IMR-90 (cell line): ENCODE measurements around the gene RAB3GAP2. TPM values are rescaled to one million over a fixed set of nuclear protein-coding genes. Genes with fewer than 3 reads are reported as not detected.

Experiments used
- ATAC-seq: fragments of 200-7000 bp; cut with Tn5 transposase; 2 replicates; pipeline ENCODE4 v1.9.1; 2020; ENCODE audit warnings: low read depth, mild to moderate bottlenecking, moderate library complexity
- BruUV-seq: library from RNA; stranded (reverse); fragments of 400-500 nt; replicated peaks from 2 replicates; lab custom pipeline; 2021; lab: Mats Ljungman, UMichigan
- CTCF ChIA-PET: fragments of 300-600 bp; formaldehyde crosslinking; extraction: SDS; loops from one replicate; lab custom pipeline; 2021; ENCODE audit warnings: antibody characterized with exemption; lab: Yijun Ruan, JAX
- POLR2A ChIA-PET: fragments of 300-600 bp; sonication (Branson Sonifier 250); formaldehyde crosslinking; loops from one replicate; lab custom pipeline; 2022; ENCODE audit warnings: antibody characterized with exemption; ENCODE audit not compliant: unreplicated experiment; lab: Charles Lee
- DNase-seq: peaks from one replicate; pipeline ENCODE4 v3.0.0; 2013
- H2AFZ ChIP-seq: replicated peaks from 2 replicates; pipeline ENCODE3; 2013; ENCODE audit warnings: low read length, mild to moderate bottlenecking; ENCODE audit not compliant: poor library complexity
- H2AK5ac ChIP-seq: 2 replicates; pipeline ENCODE4 v1.6.1; 2013; ENCODE audit warnings: low read depth, low read length, inconsistent platforms
- H2AK9ac ChIP-seq: replicated peaks from 2 replicates; pipeline ENCODE3; 2013; ENCODE audit warnings: mild to moderate bottlenecking, low read depth, low read length, moderate library complexity; ENCODE audit not compliant: poor library complexity
- H2BK120ac ChIP-seq: 2 replicates; pipeline ENCODE4 v1.6.1; 2013; ENCODE audit warnings: low read depth, low read length, inconsistent platforms
- H2BK15ac ChIP-seq: 3 replicates; pipeline ENCODE4 v1.6.1; 2013; ENCODE audit warnings: low read depth, low read length, inconsistent platforms
- H2BK20ac ChIP-seq: 2 replicates; pipeline ENCODE4 v1.6.1; 2013; ENCODE audit warnings: low read depth, mild to moderate bottlenecking, inconsistent platforms, low read length, moderate library complexity
- H2BK5ac ChIP-seq: 2 replicates; pipeline ENCODE4 v1.6.1; 2013; ENCODE audit warnings: mild to moderate bottlenecking, low read depth, low read length, inconsistent platforms; ENCODE audit not compliant: poor library complexity, severe bottlenecking
- H3K14ac ChIP-seq: replicated peaks from 2 replicates; pipeline ENCODE4 v1.6.1; 2013; ENCODE audit warnings: low read depth, low read length, inconsistent platforms
- H3K18ac ChIP-seq: 2 replicates; pipeline ENCODE4 v1.6.1; 2013; ENCODE audit warnings: low read depth, low read length, control low read depth
- H3K23ac ChIP-seq: 2 replicates; pipeline ENCODE4 v1.6.1; 2013; ENCODE audit warnings: low read depth, low read length, inconsistent platforms
- H3K27ac ChIP-seq: 2 replicates; pipeline ENCODE4 v1.5.1; 2013; ENCODE audit warnings: mild to moderate bottlenecking, control low read depth, low read length; ENCODE audit not compliant: insufficient read depth
- H3K27me3 ChIP-seq: 2 replicates; pipeline ENCODE4 v1.6.1; 2013; ENCODE audit warnings: low read length; ENCODE audit not compliant: control insufficient read depth, insufficient read depth
- H3K36me3 ChIP-seq: 2 replicates; pipeline ENCODE4 v1.6.1; 2013; ENCODE audit warnings: low read length, mixed read lengths; ENCODE audit not compliant: control insufficient read depth, insufficient read depth
- H3K4ac ChIP-seq: 2 replicates; pipeline ENCODE4 v1.6.1; 2013; ENCODE audit warnings: low read depth, low read length, inconsistent platforms
- H3K4me1 ChIP-seq: 2 replicates; pipeline ENCODE4 v1.6.1; 2013; ENCODE audit warnings: low read length, mixed read lengths; ENCODE audit not compliant: control insufficient read depth, insufficient read depth
- H3K4me2 ChIP-seq: 2 replicates; pipeline ENCODE4 v1.6.1; 2013; ENCODE audit warnings: low read depth, mild to moderate bottlenecking, control low read depth, low read length, moderate library complexity
- H3K4me3 ChIP-seq: 2 replicates; pipeline ENCODE4 v1.5.1; 2013; ENCODE audit warnings: low read depth, mild to moderate bottlenecking, control low read depth, low read length, moderate library complexity; ENCODE audit not compliant: insufficient read depth
- H3K56ac ChIP-seq: 2 replicates; pipeline ENCODE4 v1.6.1; 2013; ENCODE audit warnings: low read length, inconsistent platforms; ENCODE audit not compliant: insufficient read depth; ENCODE audit errors: extremely low read depth
- H3K79me1 ChIP-seq, 2 experiments: 2 replicates each; pipeline ENCODE4 v1.6.1; 2013; ENCODE audit warnings: low read length in 2 of 2, inconsistent platforms in 1 of 2, low read depth in 1 of 2
- H3K9ac ChIP-seq: 2 replicates; pipeline ENCODE4 v1.6.1; 2013; ENCODE audit warnings: low read depth, low read length, control low read depth
- H3K9me1 ChIP-seq: 2 replicates; pipeline ENCODE4 v1.6.1; 2013; ENCODE audit warnings: low read length, inconsistent platforms; ENCODE audit not compliant: insufficient read depth
- H3K9me3 ChIP-seq: 2 replicates; pipeline ENCODE4 v1.6.1; 2013; ENCODE audit warnings: low read length; ENCODE audit not compliant: control insufficient read depth, insufficient read depth
- H4K20me1 ChIP-seq: 2 replicates; pipeline ENCODE4 v1.6.1; 2013; ENCODE audit warnings: low read length, inconsistent platforms; ENCODE audit not compliant: insufficient read depth
- H4K5ac ChIP-seq: 2 replicates; pipeline ENCODE4 v1.6.1; 2013; ENCODE audit warnings: mild to moderate bottlenecking, low read depth, low read length, control low read depth
- H4K8ac ChIP-seq, 2 experiments: 2 replicates each; pipeline ENCODE4 v1.6.1; 2013; ENCODE audit warnings: low read depth in 2 of 2, low read length in 2 of 2, control low read depth in 1 of 2, inconsistent platforms in 1 of 2
- H4K91ac ChIP-seq: 2 replicates; pipeline ENCODE4 v1.6.1; 2013; ENCODE audit warnings: low read depth, low read length, inconsistent platforms; ENCODE audit not compliant: insufficient read depth
- CHD1 ChIP-seq: IDR thresholded peaks from 2 replicates; pipeline ENCODE4 v1.6.1; 2012; ENCODE audit warnings: low read depth, low read length, improper control_type of control experiment
- MAFK ChIP-seq: IDR thresholded peaks from 2 replicates; pipeline ENCODE4 v1.6.1; 2012; ENCODE audit warnings: low read depth, low read length, improper control_type of control experiment
- RCOR1 ChIP-seq: IDR thresholded peaks from 2 replicates; pipeline ENCODE4 v1.6.1; 2012; ENCODE audit warnings: mild to moderate bottlenecking, low read length, improper control_type of control experiment; ENCODE audit not compliant: insufficient replicate concordance
- WGBS, 2 experiments: methylation state at CpG; one replicate each; pipeline versions ENCODE4 v1.1.5 to v1.1.7; 2013; ENCODE audit warnings: missing lambda C conversion rate in 2 of 2; ENCODE audit not compliant: insufficient read length in 1 of 2; ENCODE audit errors: extremely low coverage in 2 of 2; 5-methylcytosine and 5-hydroxymethylcytosine counted together
- dilution Hi-C: fragments of 300-500 bp; cut with HindIII; formaldehyde crosslinking; loops from one replicate; pipeline ENCODE4 v1.14.3; 2018; ENCODE audit warnings: low sequenced_read_pairs; ENCODE audit not compliant: unreplicated experiment
- in situ Hi-C: fragments of 300-500 bp; cut with MboI; formaldehyde crosslinking; loops from 3 replicates; pipeline ENCODE4 v1.14.3; 2019; ENCODE audit warnings: low sequenced_read_pairs, inconsistent platforms, mixed read lengths
- intact Hi-C: fragments of 100-400 bp; cut with micrococcal nuclease; formaldehyde crosslinking; loops from 2 replicates; pipeline ENCODE4 v1.10.0; 2022
- polyA plus RNA-seq, 3 experiments: library from polyadenylated mRNA; depleted of rRNA; stranded (reverse); fragments of >200 nt; gene quantifications; 2 replicates each; pipeline ENCODE4 v1.2.3, GENCODE V29; 2012; ENCODE audit warnings: low replicate concordance in 1 of 3
- total RNA-seq: library from RNA; depleted of rRNA; stranded (reverse); fragments of >200 nt; gene quantifications from 2 replicates; pipeline ENCODE4 v1.2.3, GENCODE V29; 2012

RAB3GAP2 gene
- total and polyA plus RNA-seq, 2 of the 4 experiments (the other 2 are of a cell fraction) = 12.3 to 37.8 TPM

GRCh38 chr1:220320709-220321108, 48.5 kb upstream of the RAB3GAP2 start:
- H2BK15ac ChIP-seq = no peak overlapping the region
- no peak overlapping the region for H3K27ac ChIP-seq
- no peak overlapping the region for H4K91ac ChIP-seq
- H2BK120ac ChIP-seq = no peak overlapping the region
- TF ChIP-seq CHD1 = no peak
- TF ChIP-seq RCOR1 = no peak
- TF ChIP-seq MAFK = peak; percentile 62
- H3K14ac ChIP-seq = no peak overlapping the region
- H3K56ac ChIP-seq = no peak overlapping the region
- H3K4me1 ChIP-seq = no peaks in the 10 kb centered on the region
- no peak overlapping the region for H3K4ac ChIP-seq
- dilution Hi-C loops = no loop called here
- no peaks in the 10 kb centered on the region for H4K20me1 ChIP-seq
- H4K8ac ChIP-seq = no peak overlapping the region
- H2BK5ac ChIP-seq = no peak overlapping the region
- no peaks in the 10 kb centered on the region; the same call in 1 of the 2 replicates for H3K27me3 ChIP-seq
- H4K5ac ChIP-seq = no peak overlapping the region
- DNase-seq = no peak
- no peak overlapping the region for H3K4me2 ChIP-seq
- H3K9me3 ChIP-seq = no peaks in the 10 kb centered on the region
- no peak overlapping the region for H2AFZ ChIP-seq
- 20% methylated on average over 1 of the region's 2 CpGs; no CpG with 5 or more reads in 1 of the 2 experiments for WGBS, 2 experiments
- H3K79me1 ChIP-seq = no peaks in the 10 kb centered on the region
- no peak for ATAC-seq
- H3K4me3 ChIP-seq = no peak overlapping the region
- no TSS peak for BruUV-seq
- no peak overlapping the region for H3K18ac ChIP-seq
- intact Hi-C loops = no loop called here
- no peak overlapping the region for H2AK9ac ChIP-seq
- H3K23ac ChIP-seq = no peak overlapping the region
- H3K9ac ChIP-seq = no peak overlapping the region
- CTCF ChIA-PET = interaction anchor here (0.6 to 2.0 kb wide), 2 partner anchors 25 to 207 kb away, joined by 3 to 5 read pairs; no protein-coding TSS in a partner anchor
- H3K36me3 ChIP-seq = no peaks in the 10 kb centered on the region
- no peak overlapping the region for H2AK5ac ChIP-seq
- H2BK20ac ChIP-seq = no peak overlapping the region
- in situ Hi-C loops = no loop called here
- no peaks in the 10 kb centered on the region for H3K9me1 ChIP-seq
- POLR2A ChIA-PET = interaction anchor here (0.7 kb wide), 1 partner anchor 483 kb away, joined by 10 read pairs; no protein-coding TSS in a partner anchor
